GM19395 (cell line): ENCODE measurements around the gene SOD1.
"Not testable (repeated sequence)": the region's sequence is repeated elsewhere in the genome, so short reads cannot be mapped to it uniquely, and the experiment has no call there.

Source experiments
- ATAC-seq: cut with Tn5 transposase; IDR thresholded peaks from one replicate; pipeline ENCODE4 v1.9.1; 2021; ENCODE audit warnings: mild to moderate bottlenecking, moderate library complexity; ENCODE audit not compliant: unreplicated experiment

The SOD1 gene

GRCh38 chr21:31654821-31655580, 4.5 kb upstream of the SOD1 start:
- not testable (repeated sequence) for ATAC-seq

DNA sequence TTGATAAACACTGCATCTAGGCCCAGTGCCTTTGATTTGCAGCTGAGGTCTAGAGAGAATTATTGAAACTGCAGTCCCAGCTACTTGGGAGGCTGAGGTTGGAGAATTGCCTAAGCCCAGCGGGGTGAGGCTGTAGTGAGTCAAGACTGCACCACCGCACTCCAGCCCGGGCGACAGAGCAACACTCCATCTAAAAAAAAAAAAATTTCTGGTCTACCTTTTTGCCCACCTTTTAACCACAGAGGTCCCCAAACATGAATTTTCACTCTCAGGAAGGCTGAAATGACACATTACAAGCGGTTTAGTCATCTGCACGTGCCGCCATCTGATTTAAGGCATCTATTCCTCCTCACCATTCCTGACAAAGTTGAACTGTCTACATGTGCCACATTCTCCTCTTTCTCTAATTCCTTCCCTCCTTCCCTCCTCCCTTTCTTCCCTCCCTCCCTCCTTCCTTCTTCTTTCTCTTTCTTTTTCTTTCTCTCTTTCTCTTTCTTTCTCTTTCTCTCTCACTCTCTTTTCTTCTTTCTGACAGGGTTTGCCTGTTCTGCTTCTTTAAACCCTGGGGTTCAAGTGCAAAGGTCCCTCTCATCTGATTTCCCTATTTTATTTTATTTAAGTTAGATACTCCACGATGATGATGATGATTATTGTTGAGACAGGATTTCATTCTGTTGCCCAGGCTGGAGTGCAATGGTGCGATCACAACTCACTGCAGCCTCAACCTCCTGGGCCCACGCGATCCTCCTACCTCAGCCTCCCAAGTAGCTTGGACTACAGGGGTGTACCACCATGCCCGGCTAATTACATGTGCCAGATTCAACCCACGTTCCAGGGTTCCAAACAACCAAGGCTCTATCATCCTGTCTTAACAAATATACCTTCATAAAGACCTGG, 3.0 kb upstream of the SOD1 start:
- no peak for ATAC-seq

- ATAC-seq, result no peak
Observed at GRCh38 chr21:31658053-31658452, 1.4 kb upstream of the SOD1 start.

- ATAC-seq, result peak; percentile 35
Observed at GRCh38 chr21:31659286-31659535, 282 bp upstream of the SOD1 start.

- peak; percentile 48 for ATAC-seq
Observed at GRCh38 chr21:31660259-31660565, 719 bp downstream of the SOD1 start.

DNA sequence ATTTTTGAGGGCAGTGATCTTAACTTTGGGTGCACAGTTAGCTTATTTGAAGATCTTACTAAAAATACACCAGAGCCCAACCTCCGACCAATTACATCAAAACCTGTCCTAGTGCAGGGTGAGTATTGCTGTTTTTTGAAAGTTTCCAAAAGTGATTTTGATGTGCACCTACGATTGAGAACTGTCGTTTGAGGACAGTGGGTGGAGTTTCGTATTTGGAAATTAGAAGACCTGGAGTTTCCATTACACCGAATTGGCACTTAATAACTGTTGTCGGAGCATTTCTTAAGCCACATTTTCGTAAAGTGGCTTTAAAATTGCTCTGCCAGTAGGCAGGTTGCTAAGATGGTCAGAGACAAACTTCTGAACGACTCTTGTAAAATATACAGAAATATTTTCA, 1.1 kb downstream of the SOD1 start:
- no peak for ATAC-seq

GRCh38 chr21:31663584-31664249, 4.2 kb downstream of the SOD1 start:
- ATAC-seq, result no peak

DNA sequence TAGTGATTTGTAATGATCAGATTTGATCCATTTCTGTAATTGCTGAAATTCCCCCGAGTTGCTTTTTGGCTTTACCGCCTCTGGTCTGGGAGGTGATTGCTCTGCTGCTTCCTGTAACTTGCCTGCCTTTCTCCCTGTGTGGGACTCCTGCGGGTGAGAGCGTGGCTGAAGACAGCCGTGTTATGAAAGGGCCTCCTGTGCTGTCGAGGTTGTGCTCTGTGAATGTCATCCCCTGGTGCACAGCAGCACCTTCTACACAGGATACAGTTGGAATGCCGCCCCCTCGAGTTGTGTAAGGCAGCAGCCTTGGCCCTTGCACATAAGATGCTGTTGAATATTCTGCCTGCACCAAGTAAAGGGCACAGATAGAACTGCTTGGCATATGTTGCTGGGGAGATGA, 5.9 kb downstream of the SOD1 start:
- ATAC-seq, result no peak

GRCh38 chr21:31665869-31666268, 6.4 kb downstream of the SOD1 start:
- ATAC-seq, result not testable (repeated sequence)

- ATAC-seq, result no peak
Observed at GRCh38 chr21:31666445-31667010, 7.0 kb downstream of the SOD1 start.

DNA sequence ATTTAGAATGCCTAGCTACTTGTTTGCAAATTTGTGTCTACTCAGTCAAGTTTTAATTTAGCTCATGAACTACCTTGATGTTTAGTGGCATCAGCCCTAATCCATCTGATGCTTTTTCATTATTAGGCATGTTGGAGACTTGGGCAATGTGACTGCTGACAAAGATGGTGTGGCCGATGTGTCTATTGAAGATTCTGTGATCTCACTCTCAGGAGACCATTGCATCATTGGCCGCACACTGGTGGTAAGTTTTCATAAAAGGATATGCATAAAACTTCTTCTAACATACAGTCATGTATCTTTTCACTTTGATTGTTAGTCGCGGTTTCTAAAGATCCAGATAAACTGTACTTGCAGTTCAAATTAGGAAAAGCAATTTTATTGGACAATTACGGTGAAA, 7.6 kb downstream of the SOD1 start:
- no peak for ATAC-seq

GRCh38 chr21:31667639-31668038, 8.1 kb downstream of the SOD1 start:
- ATAC-seq, result no peak

GRCh38 chr21:31668651-31669491, 9.4 kb downstream of the SOD1 start:
- ATAC-seq, result no peak

DNA sequence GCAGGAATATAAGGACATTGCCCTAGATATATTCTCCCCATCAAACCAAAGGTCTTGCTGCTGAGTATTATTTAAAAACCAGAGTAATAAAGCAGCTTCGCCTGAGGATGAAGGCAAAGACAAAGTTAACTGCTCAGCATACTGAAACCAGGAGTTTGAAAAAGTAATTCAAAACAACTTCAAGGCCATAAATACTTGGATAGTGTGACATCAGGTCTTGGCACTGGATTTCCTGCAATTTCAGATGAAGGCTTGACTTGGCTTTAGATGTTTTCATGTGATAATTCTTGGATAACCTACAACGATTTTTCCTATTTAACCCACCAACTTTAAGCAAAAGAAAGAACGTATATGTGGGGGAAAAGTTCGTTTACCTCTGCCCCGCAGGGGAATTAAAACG, 10.6 kb downstream of the SOD1 start:
- ATAC-seq, result no peak

GRCh38 chr21:31671146-31671716, 11.7 kb downstream of the SOD1 start:
- no peak for ATAC-seq

GRCh38 chr21:31671931-31672330, 12.4 kb downstream of the SOD1 start:
- ATAC-seq, result no peak

GRCh38 chr21:31673321-31673912, 13.9 kb downstream of the SOD1 start:
- ATAC-seq, result no peak

DNA sequence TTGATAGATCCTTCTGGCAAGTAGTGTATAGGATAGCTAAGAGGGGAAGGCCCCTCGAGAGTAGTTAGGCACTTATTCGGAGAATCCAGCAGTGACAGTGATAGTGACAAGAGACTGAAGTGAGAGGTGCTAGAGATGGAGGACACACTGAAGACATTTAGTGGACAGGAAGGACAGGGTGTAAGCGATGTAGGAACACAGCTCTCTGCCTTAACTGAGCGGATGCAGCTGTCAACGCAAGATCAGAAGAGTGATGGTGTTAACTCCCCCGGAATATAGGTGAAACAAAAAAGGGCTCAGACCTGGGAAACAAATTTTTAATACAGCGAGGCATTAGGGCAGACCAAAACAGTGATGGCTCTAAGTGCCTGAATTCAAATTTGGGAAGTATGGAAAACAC, 15.8 kb downstream of the SOD1 start:
- no peak for ATAC-seq

GRCh38 chr21:31675960-31676359, 16.5 kb downstream of the SOD1 start:
- no peak for ATAC-seq

- no peak for ATAC-seq
Observed at GRCh38 chr21:31677047-31677446, 17.6 kb downstream of the SOD1 start.
